K562 (cell line): Measurements from ENCODE around the gene FZD4. TPM values are rescaled to one million over a fixed set of nuclear protein-coding genes. Genes with fewer than 3 reads are reported as not detected.

Experiments used
- ATF6 ChIP-seq: sonication (generic); formaldehyde crosslinking; IDR thresholded peaks from 2 replicates; pipeline ENCODE4 v1.4.0; 2020; ENCODE audit warnings: mild to moderate bottlenecking, missing genetic modification reagents
- CBX3 ChIP-seq, 2 experiments: IDR thresholded peaks; 1 replicate in 1 of 2; 2 replicates in 1 of 2; pipeline ENCODE4 v1.6.1; 2012; ENCODE audit warnings: inconsistent platforms in 2 of 2, low read length in 2 of 2, borderline replicate concordance in 1 of 2, control low read depth in 1 of 2
- FOXJ3 ChIP-seq: sonication (generic); formaldehyde crosslinking; IDR thresholded peaks from 2 replicates; pipeline ENCODE4 v1.4.0; 2020; ENCODE audit warnings: mild to moderate bottlenecking, missing genetic modification reagents
- HMGN3 ChIP-seq: IDR thresholded peaks from 2 replicates; pipeline ENCODE4 v1.6.1; 2011; ENCODE audit warnings: borderline replicate concordance, low read depth, mild to moderate bottlenecking, mixed read lengths, low read length; ENCODE audit not compliant: insufficient read length; ENCODE audit errors: extremely low read depth
- HNRNPK ChIP-seq: fragments of 200-400 bp; formaldehyde crosslinking; IDR thresholded peaks from one replicate; pipeline ENCODE4 v1.6.1; 2018; ENCODE audit warnings: mild to moderate bottlenecking, low read depth, low read length; ENCODE audit not compliant: poor library complexity, severe bottlenecking
- HOXB6 ChIP-seq: fragments of 250-450 bp; sonication (Bioruptor Pico); IDR thresholded peaks from 2 replicates; pipeline ENCODE4 v1.5.1; 2022; ENCODE audit warnings: mild to moderate bottlenecking, borderline replicate concordance
- MCM7 ChIP-seq, 2 experiments: fragments of 450-650 bp; IDR thresholded peaks; 2 replicates each; pipeline ENCODE4 v1.6.1; 2016 to 2018
- MED1 ChIP-seq: sonication (generic); formaldehyde crosslinking; IDR thresholded peaks from 2 replicates; pipeline ENCODE4 v1.8.1; 2023; ENCODE audit warnings: missing genetic modification reagents, borderline replicate concordance
- MTA2 ChIP-seq: fragments of 450-650 bp; IDR thresholded peaks from 2 replicates; pipeline ENCODE4 v1.6.1; 2016; ENCODE audit warnings: low read depth
- NFATC3 ChIP-seq: fragments of 450-650 bp; IDR thresholded peaks from 2 replicates; pipeline ENCODE4 v1.6.1; 2017; ENCODE audit warnings: mild to moderate bottlenecking
- TARDBP ChIP-seq: fragments of 450-650 bp; IDR thresholded peaks from 2 replicates; pipeline ENCODE4 v1.6.1; 2016
- ZNF589 ChIP-seq: fragments of 200-800 bp; sonication (Bioruptor generic); IDR thresholded peaks from 2 replicates; pipeline ENCODE4 v1.6.1; 2016; ENCODE audit warnings: low read depth, missing genetic modification characterization, missing compliant biosample characterization
- polyA plus RNA-seq, 8 experiments: library from polyadenylated mRNA; depleted of rRNA in 4 of 8; stranded (reverse) in 5 of 8; unstranded in 3 of 8; fragments of >200 nt; fragmentation: Nextera tagmentation in 2 of 8; fragmentation: Illumina TruSeq in 1 of 8; extraction: Ambion mirVana in 2 of 8; extraction: Trizol in 1 of 8; gene quantifications; 2 replicates each; pipeline versions ENCODE4 v1.2.1 to v1.2.3, GENCODE V29; 2011 to 2014; ENCODE audit warnings: inconsistent platforms in 1 of 8, missing spikeins in 1 of 8
- total RNA-seq, 7 experiments: library from RNA; depleted of rRNA in 6 of 7; stranded (reverse); fragments of >200 nt in 6 of 7; fragmentation: Illumina TruSeq in 2 of 7; extraction: Trizol in 2 of 7; gene quantifications; 2 replicates each; pipeline versions ENCODE4 v1.2.1 to v1.2.3, GENCODE V29; 2011 to 2021; ENCODE audit warnings: low replicate concordance in 1 of 7
- TF ChIP-seq, protein P1 (sequence below): fragments of 250-450 bp; sonication (Bioruptor Pico); IDR thresholded peaks from 2 replicates; pipeline ENCODE4 v1.9.0; 2021; ENCODE audit warnings: mild to moderate bottlenecking, inconsistent platforms

Gene FZD4
- total and polyA plus RNA-seq, 9 of the 15 experiments (the other 6 are each of a cell fraction or from before 2014, with no cell fraction given), result 1.2 to 7.9 (median 5.8) TPM

DNA sequence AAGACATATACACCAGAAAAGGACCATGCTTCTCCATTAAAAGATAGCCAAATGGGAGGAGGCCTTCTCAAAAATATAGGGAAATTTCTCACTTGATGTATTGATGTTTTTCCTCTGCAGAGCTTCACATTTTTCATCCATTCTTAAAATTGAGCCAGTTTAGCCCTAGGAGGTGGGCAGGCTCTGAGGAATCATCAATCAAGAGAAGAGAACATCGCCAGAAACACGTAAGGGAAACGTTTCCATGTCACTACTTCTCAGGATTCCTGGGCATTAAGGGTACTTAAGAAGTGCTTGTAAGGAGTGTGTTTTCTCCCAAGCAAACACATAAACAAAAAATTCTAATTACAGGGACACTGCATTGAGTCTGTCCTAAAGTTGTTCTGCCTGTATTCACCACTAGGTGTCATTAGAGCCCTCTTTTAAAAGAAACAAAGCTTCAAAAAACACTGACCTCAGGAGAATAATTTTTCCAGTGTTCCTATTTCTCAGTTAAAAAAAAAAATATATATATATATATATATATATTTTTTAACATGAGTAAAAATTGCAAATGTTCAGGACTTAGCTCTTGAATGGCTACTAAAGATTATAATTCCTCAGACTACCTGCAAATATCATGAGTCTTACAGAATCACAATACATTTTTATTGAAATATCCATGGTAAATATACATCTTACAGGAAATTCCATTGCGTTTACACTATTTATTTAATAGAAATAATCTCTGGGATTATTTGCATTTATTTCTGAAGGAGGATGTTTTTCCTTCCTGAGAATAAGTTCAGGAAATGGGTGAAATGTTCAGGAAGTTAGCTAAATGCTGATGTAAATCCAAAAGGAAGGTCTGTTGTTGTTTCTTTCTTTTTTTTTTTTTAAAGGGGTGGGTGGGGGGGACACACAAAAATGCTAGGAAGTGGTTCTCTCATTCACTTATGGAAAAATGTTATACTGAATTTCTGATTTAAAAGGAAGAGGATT is 16.0 kb downstream of the FZD4 start (continued):
- no peak for TF ChIP-seq ATF6
- TF ChIP-seq MTA2, result no peak
- no peak for TF ChIP-seq MCM7 (IDR thresholded peaks at IDR 0.05)
- no peak for TF ChIP-seq NFATC3
- TF ChIP-seq HOXB6 (CRISPR knock-in tag), result no peak
- TF ChIP-seq HMGN3, result no peak
- 0 out of 3 replicates have a peak, but pooled peaks of 1 of the 2 experiments have one; percentile 14 for TF ChIP-seq CBX3 (IDR thresholded peaks at IDR 0.05; ENCODE audit: borderline replicate concordance in 1 of 2, low read length in 2 of 2)
- TF ChIP-seq TARDBP, result no peak
- no peak for TF ChIP-seq MED1 (CRISPR knock-in tag)
- TF ChIP-seq, protein P1, sequence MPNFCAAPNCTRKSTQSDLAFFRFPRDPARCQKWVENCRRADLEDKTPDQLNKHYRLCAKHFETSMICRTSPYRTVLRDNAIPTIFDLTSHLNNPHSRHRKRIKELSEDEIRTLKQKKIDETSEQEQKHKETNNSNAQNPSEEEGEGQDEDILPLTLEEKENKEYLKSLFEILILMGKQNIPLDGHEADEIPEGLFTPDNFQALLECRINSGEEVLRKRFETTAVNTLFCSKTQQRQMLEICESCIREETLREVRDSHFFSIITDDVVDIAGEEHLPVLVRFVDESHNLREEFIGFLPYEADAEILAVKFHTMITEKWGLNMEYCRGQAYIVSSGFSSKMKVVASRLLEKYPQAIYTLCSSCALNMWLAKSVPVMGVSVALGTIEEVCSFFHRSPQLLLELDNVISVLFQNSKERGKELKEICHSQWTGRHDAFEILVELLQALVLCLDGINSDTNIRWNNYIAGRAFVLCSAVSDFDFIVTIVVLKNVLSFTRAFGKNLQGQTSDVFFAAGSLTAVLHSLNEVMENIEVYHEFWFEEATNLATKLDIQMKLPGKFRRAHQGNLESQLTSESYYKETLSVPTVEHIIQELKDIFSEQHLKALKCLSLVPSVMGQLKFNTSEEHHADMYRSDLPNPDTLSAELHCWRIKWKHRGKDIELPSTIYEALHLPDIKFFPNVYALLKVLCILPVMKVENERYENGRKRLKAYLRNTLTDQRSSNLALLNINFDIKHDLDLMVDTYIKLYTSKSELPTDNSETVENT (CRISPR knock-in tag), result no peak
- no peak for TF ChIP-seq FOXJ3 (CRISPR knock-in tag)
- TF ChIP-seq HNRNPK, result no peak
- no peak for TF ChIP-seq ZNF589 (CRISPR knock-in tag)
